BJ (cell line): ENCODE data around the gene POLR2I. TPM values are rescaled to one million over a fixed set of nuclear protein-coding genes. Genes with fewer than 3 reads are reported as not detected.

Source experiments
- CTCF ChIA-PET: fragments of 350-600 bp; formaldehyde crosslinking; extraction: SDS; loops from one replicate; lab custom pipeline; 2021; ENCODE audit warnings: antibody characterized with exemption, inconsistent platforms; lab: Yijun Ruan, JAX
- POLR2A ChIA-PET: fragments of 300-600 bp; sonication (Branson Sonifier 250); formaldehyde crosslinking; extraction: SDS; loops from one replicate; lab custom pipeline; 2021; ENCODE audit warnings: antibody characterized with exemption; lab: Charles Lee
- DNase-seq: peaks from one replicate; pipeline ENCODE4 v3.0.0-alpha.2; 2011; ENCODE audit warnings: low read depth
- H3K27me3 ChIP-seq: 2 replicates; pipeline ENCODE4 v1.6.0; 2011; ENCODE audit warnings: low read length; ENCODE audit not compliant: control insufficient read depth, insufficient read depth
- H3K36me3 ChIP-seq: 2 replicates; pipeline ENCODE4 v1.5.1; 2011; ENCODE audit warnings: low read length; ENCODE audit not compliant: control insufficient read depth, insufficient read depth
- H3K4me3 ChIP-seq: 2 replicates; pipeline ENCODE4 v1.5.1; 2011; ENCODE audit warnings: low read depth, mild to moderate bottlenecking, control low read depth, low read length
- CTCF ChIP-seq: IDR thresholded peaks from 2 replicates; pipeline ENCODE4 v1.5.1; 2011; ENCODE audit warnings: low read depth, mild to moderate bottlenecking, control low read depth, inconsistent platforms, low read length, moderate library complexity; ENCODE audit not compliant: insufficient read depth
- polyA plus RNA-seq: library from polyadenylated mRNA; depleted of rRNA; stranded (reverse); fragments of >200 nt; gene quantifications from 2 replicates; pipeline ENCODE4 v1.2.3, GENCODE V29; 2011

POLR2I gene
- polyA plus RNA-seq, 1 experiment: 94.0 TPM

GRCh38 chr19:36152352-36153091 lies 37.8 kb upstream of the POLR2I start, which contains the start of gene COX7A1:
Gene COX7A1, minus strand, starts transcription at chr19:36152447. Its CDS starts 40 bp downstream, at chr19:36152407.
- DNase-seq: no peak
- H3K36me3 ChIP-seq: peaks cover 11% of the 10 kb centered on the region
- H3K27me3 ChIP-seq: no peaks in the 10 kb centered on the region
- TF ChIP-seq CTCF: no peak
- ChIA-PET POLR2A (interaction anchor here (0.5 to 0.6 kb wide), 2 partner anchors 38 to 99 kb away, joined by 3 to 6 read pairs; partner anchors contain the start of gene POLR2I), CTCF (interaction anchor here (1.1 to 2.6 kb wide), 4 partner anchors 17 to 92 kb away, joined by 3 to 16 read pairs (median 10); no protein-coding TSS in a partner anchor)
- H3K4me3 ChIP-seq: peak within 1 kb of the TSS; percentile 46

GRCh38 chr19:36152019-36152351 lies 37.3 kb upstream of the POLR2I start:
- TF ChIP-seq CTCF: no peak
- no peak for DNase-seq
- no peaks in the 10 kb centered on the region for H3K27me3 ChIP-seq
- ChIA-PET POLR2A (interaction anchor here (0.6 kb wide), 1 partner anchor 37 kb away, joined by 3 read pairs; the partner anchor contains the start of gene POLR2I), CTCF (interaction anchor here (2.0 to 2.6 kb wide), 2 partner anchors 17 to 24 kb away, joined by 8 to 14 read pairs; no protein-coding TSS in a partner anchor)
- peak overlapping the region; percentile 46 for H3K4me3 ChIP-seq
- H3K36me3 ChIP-seq: peaks cover 11% of the 10 kb centered on the region

- no peak for DNase-seq
- Histone ChIP-seq H3K4me3 (peak overlapping the region; percentile 46), H3K36me3 (peaks cover 14% of the 10 kb centered on the region), H3K27me3 (no peaks in the 10 kb centered on the region)
- TF ChIP-seq CTCF: no peak
- POLR2A ChIA-PET: interaction anchor here (0.6 to 0.9 kb wide), 4 partner anchors 24 to 114 kb away, joined by 3 to 7 read pairs (median 3); partner anchors contain the start of genes POLR2I, ZNF146 and ZNF565
- CTCF ChIA-PET: interaction anchor here (0.6 to 2.6 kb wide), 5 partner anchors 11 to 34 kb away, joined by 3 to 14 read pairs (median 3); no protein-coding TSS in a partner anchor
Measured at GRCh38 chr19:36151144-36152018, 36.7 kb upstream of the POLR2I start.

- Histone ChIP-seq H3K27me3 (no peaks in the 10 kb centered on the region), H3K4me3 (no peak overlapping the region), H3K36me3 (peaks cover 22% of the 10 kb centered on the region)
- POLR2A ChIA-PET: interaction anchor here (0.7 to 0.9 kb wide), 2 partner anchors 23 to 64 kb away, joined by 3 read pairs; partner anchors contain the start of genes ZNF146 and ZNF565
- no peak for TF ChIP-seq CTCF
- CTCF ChIA-PET: interaction anchor here (1.1 to 2.6 kb wide), 3 partner anchors 10 to 23 kb away, joined by 3 to 14 read pairs (median 8); no protein-coding TSS in a partner anchor
- no peak for DNase-seq
Measured at GRCh38 chr19:36150586-36150985, 35.9 kb upstream of the POLR2I start.
